ENCODE measurements around the gene GALNT15. TPM values are rescaled to one million over a fixed set of nuclear protein-coding genes. Genes with fewer than 3 reads are reported as not detected.

GALNT15 gene
- total and polyA plus RNA-seq, 2 donors (not counting 1 experiment from before 2014, with no cell fraction given), result not detected

DNA sequence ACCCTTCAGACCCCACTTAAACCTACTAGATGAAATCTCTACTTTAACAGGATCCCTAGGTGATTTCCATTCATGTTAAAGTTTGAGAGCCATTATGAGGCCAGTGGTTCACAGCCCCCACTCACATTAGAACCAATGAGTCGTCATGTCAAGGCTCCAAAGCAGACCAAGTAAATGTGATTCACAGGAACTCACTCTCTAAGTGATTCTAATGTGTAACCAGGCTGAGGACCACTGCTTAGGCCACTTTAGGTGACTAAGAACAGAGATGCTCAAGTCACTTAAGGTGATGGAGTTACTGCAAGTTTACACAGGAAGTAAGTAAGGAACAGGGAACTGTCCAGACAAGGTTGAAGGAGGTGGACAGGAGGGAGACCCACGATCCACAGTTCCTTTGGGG is 7.7 kb downstream of the GALNT15 start:
- POLR2A ChIA-PET, result no interaction called here
- Histone ChIP-seq H4K20me1 (ENCODE audit: control insufficient read depth, insufficient read depth, low read length, poor library complexity, severe bottlenecking) (no peaks in the 10 kb centered on the region), H3K9ac (ENCODE audit: low read length) (no peak overlapping the region), H3K4me2 (replicated peaks; ENCODE audit: low read depth, low read length, poor library complexity, severe bottlenecking) (no peak overlapping the region), H2AFZ (ENCODE audit: insufficient read depth, low read depth, low read length, poor library complexity, severe bottlenecking) (no peak overlapping the region), H3K79me2 (ENCODE audit: control insufficient read depth, insufficient read depth, low read length) (no peaks in the 10 kb centered on the region), H3K36me3 (replicated peaks in 1 of 2; ENCODE audit: control extremely low read depth in 1 of 2, control insufficient read depth in 1 of 2, extremely low read depth in 1 of 2, insufficient read depth in 2 of 2, low read length in 1 of 2) (no peaks in the 10 kb centered on the region), H3K4me3 (ENCODE audit: control extremely low read depth in 1 of 5, extremely low read depth in 1 of 5, insufficient read depth in 1 of 5, low read depth in 2 of 5, low read length in 4 of 5) (no peak overlapping the region), H3K27ac (ENCODE audit: low read length in 2 of 2) (no peak overlapping the region), H3K9me3 (ENCODE audit: control extremely low read depth in 1 of 3, control insufficient read depth in 2 of 3, insufficient read depth in 1 of 3, low read length in 2 of 3) (no peaks in the 10 kb centered on the region), H3K27me3 (replicated peaks in 1 of 4; ENCODE audit: control extremely low read depth in 1 of 4, control insufficient read depth in 3 of 4, insufficient read depth in 4 of 4, low read length in 3 of 4) (peaks cover 0 to 7% (median 4%) of the 10 kb centered on the region in 4 experiments), H3K4me1 (ENCODE audit: control insufficient read depth in 2 of 2, insufficient read depth in 2 of 2, low read length in 2 of 2) (peaks cover 3 to 4% of the 10 kb centered on the region in 2 donors)
- TF ChIP-seq, protein P1, sequence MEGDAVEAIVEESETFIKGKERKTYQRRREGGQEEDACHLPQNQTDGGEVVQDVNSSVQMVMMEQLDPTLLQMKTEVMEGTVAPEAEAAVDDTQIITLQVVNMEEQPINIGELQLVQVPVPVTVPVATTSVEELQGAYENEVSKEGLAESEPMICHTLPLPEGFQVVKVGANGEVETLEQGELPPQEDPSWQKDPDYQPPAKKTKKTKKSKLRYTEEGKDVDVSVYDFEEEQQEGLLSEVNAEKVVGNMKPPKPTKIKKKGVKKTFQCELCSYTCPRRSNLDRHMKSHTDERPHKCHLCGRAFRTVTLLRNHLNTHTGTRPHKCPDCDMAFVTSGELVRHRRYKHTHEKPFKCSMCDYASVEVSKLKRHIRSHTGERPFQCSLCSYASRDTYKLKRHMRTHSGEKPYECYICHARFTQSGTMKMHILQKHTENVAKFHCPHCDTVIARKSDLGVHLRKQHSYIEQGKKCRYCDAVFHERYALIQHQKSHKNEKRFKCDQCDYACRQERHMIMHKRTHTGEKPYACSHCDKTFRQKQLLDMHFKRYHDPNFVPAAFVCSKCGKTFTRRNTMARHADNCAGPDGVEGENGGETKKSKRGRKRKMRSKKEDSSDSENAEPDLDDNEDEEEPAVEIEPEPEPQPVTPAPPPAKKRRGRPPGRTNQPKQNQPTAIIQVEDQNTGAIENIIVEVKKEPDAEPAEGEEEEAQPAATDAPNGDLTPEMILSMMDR (IDR thresholded peaks at IDR 0.05), result no peak
- TF ChIP-seq EZH2 (IDR thresholded peaks at IDR 0.05; ENCODE audit: borderline replicate concordance, insufficient read depth, low read depth, low read length, poor library complexity, severe bottlenecking), result no peak
- DNase-seq (no peak), ATAC-seq (ENCODE audit: low read depth) (no peak)
- Mint-ChIP-seq H3K27me3 (peaks cover 15% of the 10 kb centered on the region), H3K4me1 (peaks cover 7% of the 10 kb centered on the region), H3K4me3 (no peak overlapping the region), H3K27ac (no peak overlapping the region), H3K9me3 (ENCODE audit: insufficient read depth) (no peaks in the 10 kb centered on the region)
- CTCF ChIA-PET, result no interaction called here
- intact Hi-C loops (cut with micrococcal nuclease), result no loop called here
- 78% methylated on average over 2 of the region's 2 CpGs for WGBS (ENCODE audit: insufficient coverage)

DNA sequence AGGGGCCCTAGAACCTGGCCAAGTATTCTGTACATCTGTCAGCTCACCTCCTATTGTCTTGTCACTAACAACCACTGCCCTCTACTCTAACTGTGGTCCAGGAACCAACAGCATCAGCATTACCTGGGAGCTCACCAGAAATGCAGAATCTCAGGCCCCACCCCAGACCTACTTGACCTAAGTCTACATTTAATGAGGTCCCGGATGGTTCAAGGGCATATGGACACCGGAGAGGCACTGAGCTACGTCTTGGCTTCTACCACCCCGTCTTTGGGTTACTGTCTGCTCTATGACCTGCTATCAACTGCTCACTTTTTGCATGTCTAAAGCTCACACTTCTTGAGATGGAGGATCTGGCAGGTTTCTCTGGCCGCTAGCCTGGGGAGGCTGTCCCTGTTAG is 8.1 kb downstream of the GALNT15 start:
- TF ChIP-seq, protein P1 (IDR thresholded peaks at IDR 0.05), result no peak
- no peak for TF ChIP-seq EZH2 (IDR thresholded peaks at IDR 0.05; ENCODE audit: borderline replicate concordance, insufficient read depth, low read depth, low read length, poor library complexity, severe bottlenecking)
- H3K27me3 Mint-ChIP-seq, result peaks cover 11% of the 10 kb centered on the region
- no peak overlapping the region for H3K27ac Mint-ChIP-seq
- WGBS (ENCODE audit: insufficient coverage), result 91% methylated on average over 5 of the region's 5 CpGs
- no peaks in the 10 kb centered on the region for H3K79me2 ChIP-seq (ENCODE audit: control insufficient read depth, insufficient read depth, low read length)
- no peak overlapping the region for H3K27ac ChIP-seq (ENCODE audit: low read length in 2 of 2)
- H3K27me3 ChIP-seq (replicated peaks in 1 of 4; ENCODE audit: control extremely low read depth in 1 of 4, control insufficient read depth in 3 of 4, insufficient read depth in 4 of 4, low read length in 3 of 4), result peaks cover 0 to 7% (median 3%) of the 10 kb centered on the region in 4 experiments
- H3K4me1 Mint-ChIP-seq, result peaks cover 7% of the 10 kb centered on the region
- DNase-seq (no peak), ATAC-seq (ENCODE audit: low read depth) (no peak)
- no peak overlapping the region for H2AFZ ChIP-seq (ENCODE audit: insufficient read depth, low read depth, low read length, poor library complexity, severe bottlenecking)
- no peaks in the 10 kb centered on the region for H3K9me3 ChIP-seq (ENCODE audit: control extremely low read depth in 1 of 3, control insufficient read depth in 2 of 3, insufficient read depth in 1 of 3, low read length in 2 of 3)
- H3K36me3 ChIP-seq (replicated peaks in 1 of 2; ENCODE audit: control extremely low read depth in 1 of 2, control insufficient read depth in 1 of 2, extremely low read depth in 1 of 2, insufficient read depth in 2 of 2, low read length in 1 of 2), result no peaks in the 10 kb centered on the region
- no peak overlapping the region for H3K4me3 Mint-ChIP-seq
- H3K4me1 ChIP-seq (ENCODE audit: control insufficient read depth in 2 of 2, insufficient read depth in 2 of 2, low read length in 2 of 2), result peaks cover 3 to 4% of the 10 kb centered on the region in 2 donors
- POLR2A ChIA-PET, result no interaction called here
- H3K9ac ChIP-seq (ENCODE audit: low read length), result no peak overlapping the region
- intact Hi-C loops (cut with micrococcal nuclease), result no loop called here
- CTCF ChIA-PET, result no interaction called here
- no peak overlapping the region for H3K4me2 ChIP-seq (replicated peaks; ENCODE audit: low read depth, low read length, poor library complexity, severe bottlenecking)
- H4K20me1 ChIP-seq (ENCODE audit: control insufficient read depth, insufficient read depth, low read length, poor library complexity, severe bottlenecking), result no peaks in the 10 kb centered on the region
- no peaks in the 10 kb centered on the region for H3K9me3 Mint-ChIP-seq (ENCODE audit: insufficient read depth)
- H3K4me3 ChIP-seq (ENCODE audit: control extremely low read depth in 1 of 5, extremely low read depth in 1 of 5, insufficient read depth in 1 of 5, low read depth in 2 of 5, low read length in 4 of 5), result no peak overlapping the region

All from B cell (primary cell).